Colonic mucosa (tissue), 4 donors: ENCODE data around the gene ARHGAP22. TPM values are rescaled to one million over a fixed set of nuclear protein-coding genes. Genes with fewer than 3 reads are reported as not detected.
A peak's percentile ranks its signal among the peaks of the same experiment; 100 is the strongest.

Source experiments
- DNase-seq: peaks from one replicate; pipeline ENCODE4 v3.0.0-alpha.2; 2020
- H3K27ac ChIP-seq: fragments of 200-600 bp; one replicate; pipeline ENCODE4 v1.8.0; 2021
- H3K27me3 ChIP-seq: fragments of 200-600 bp; one replicate; pipeline ENCODE4 v1.8.0; 2021
- H3K36me3 ChIP-seq: fragments of 200-600 bp; one replicate; pipeline ENCODE4 v1.8.0; 2021
- H3K4me1 ChIP-seq: fragments of 200-600 bp; one replicate; pipeline ENCODE4 v1.8.0; 2021; ENCODE audit warnings: mild to moderate bottlenecking
- H3K4me3 ChIP-seq: fragments of 200-600 bp; one replicate; pipeline ENCODE4 v1.8.0; 2021
- H3K9ac ChIP-seq, 2 donors: one replicate each; pipeline ENCODE4 v1.7.0; 2013; ENCODE audit warnings: control low read depth in 2 of 2, low read depth in 2 of 2, low read length in 2 of 2
- H3K9me3 ChIP-seq: fragments of 200-600 bp; one replicate; pipeline ENCODE4 v1.8.0; 2021
- CTCF ChIP-seq: fragments of 200-600 bp; IDR thresholded peaks from one replicate; pipeline ENCODE4 v1.8.0; 2022; ENCODE audit warnings: antibody characterized with exemption, mild to moderate bottlenecking
- intact Hi-C: fragments of 100-400 bp; cut with DNase I; formaldehyde crosslinking; loops from one replicate; pipeline ENCODE4 v1.14.1; 2022
- total RNA-seq, 2 donors: library from RNA; stranded (reverse); fragmentation: NEBNext Ultra II Directional in 1 of 2; extraction: Animal tissue kit (Norgen Biotek cat#: 25700) in 1 of 2; gene quantifications; one replicate each; pipeline ENCODE4 v1.2.1, GENCODE V29; 2021
- donor health status: healthy.
- donor health status: DM: no; HTN: no; CAD: no.
- donor health status: DM: no; HTN: no; CAD: no.

ARHGAP22 gene
- total RNA-seq, 2 donors from 2014 or later = 0.86 to 1.6 TPM

GRCh38 chr10:48511066-48511874 is 93.6 kb downstream of the ARHGAP22 start:
- Histone ChIP-seq H3K9me3 (no peaks in the 10 kb centered on the region), H3K9ac (no peak overlapping the region), H3K27me3 (no peaks in the 10 kb centered on the region), H3K4me3 (no peak overlapping the region), H3K27ac (no peak overlapping the region), H3K4me1 (no peaks in the 10 kb centered on the region), H3K36me3 (no peaks in the 10 kb centered on the region)
- intact Hi-C loops = no loop called here
- no peak for DNase-seq
- TF ChIP-seq CTCF = no peak

GRCh38 chr10:48509974-48510692 is 94.7 kb downstream of the ARHGAP22 start:
- H3K27me3 ChIP-seq = no peaks in the 10 kb centered on the region
- intact Hi-C loops = loop anchor here (5.0 kb wide), 1 partner anchor 148 kb away; no protein-coding TSS in a partner anchor
- no peak overlapping the region for H3K4me3 ChIP-seq
- no peaks in the 10 kb centered on the region for H3K4me1 ChIP-seq
- H3K9ac ChIP-seq = no peak overlapping the region
- TF ChIP-seq CTCF = no peak
- H3K27ac ChIP-seq = no peak overlapping the region
- no peaks in the 10 kb centered on the region for H3K36me3 ChIP-seq
- peak; percentile 12 for DNase-seq
- no peaks in the 10 kb centered on the region for H3K9me3 ChIP-seq

- intact Hi-C loops = loop anchor here (5.0 kb wide), 1 partner anchor 147 kb away; no protein-coding TSS in a partner anchor
- Histone ChIP-seq H3K27ac (no peak overlapping the region), H3K9ac (no peak overlapping the region), H3K36me3 (no peaks in the 10 kb centered on the region), H3K4me1 (no peaks in the 10 kb centered on the region), H3K4me3 (no peak overlapping the region), H3K27me3 (no peaks in the 10 kb centered on the region), H3K9me3 (no peaks in the 10 kb centered on the region)
- TF ChIP-seq CTCF = no peak
- DNase-seq = peak; percentile 10
These were observed 95.8 kb downstream of the ARHGAP22 start for GRCh38 chr10:48508791-48509772.

GRCh38 chr10:48507933-48508790 is 96.7 kb downstream of the ARHGAP22 start:
- intact Hi-C loops = loop anchor here (5.0 kb wide), 1 partner anchor 146 kb away; no protein-coding TSS in a partner anchor
- no peak overlapping the region for H3K4me3 ChIP-seq

More at GRCh38 chr10:48507933-48508790, 96.7 kb downstream of the ARHGAP22 start:
- Histone ChIP-seq H3K9me3 (no peaks in the 10 kb centered on the region), H3K4me1 (no peaks in the 10 kb centered on the region), H3K36me3 (no peaks in the 10 kb centered on the region), H3K27ac (no peak overlapping the region), H3K9ac (no peak overlapping the region), H3K27me3 (no peaks in the 10 kb centered on the region)
- no peak for TF ChIP-seq CTCF
- peak; percentile 21 for DNase-seq
